Parathyroid adenoma (tissue), 2 donors: Measurements from ENCODE around the gene ARHGAP21.

Experiments
- H2AFZ ChIP-seq: fragments of 300-600 bp; sonication (generic); one replicate; pipeline ENCODE4 v1.7.0; 2017; ENCODE audit warnings: antibody characterized with exemption, mild to moderate bottlenecking
- H3K27ac ChIP-seq: fragments of 300-600 bp; sonication (generic); one replicate; pipeline ENCODE4 v1.7.0; 2017
- H3K27me3 ChIP-seq: fragments of 300-600 bp; sonication (generic); one replicate; pipeline ENCODE4 v1.7.0; 2017; ENCODE audit warnings: low read length; ENCODE audit not compliant: control insufficient read depth, insufficient read depth
- H3K36me3 ChIP-seq: fragments of 300-600 bp; sonication (generic); one replicate; pipeline ENCODE4 v1.7.0; 2017; ENCODE audit warnings: low read length; ENCODE audit not compliant: control insufficient read depth, insufficient read depth
- H3K4me1 ChIP-seq: fragments of 300-600 bp; sonication (generic); one replicate; pipeline ENCODE4 v1.7.0; 2017; ENCODE audit warnings: control low read depth
- H3K4me2 ChIP-seq: fragments of 300-600 bp; sonication (generic); one replicate; pipeline ENCODE4 v1.7.0; 2017; ENCODE audit warnings: low read length
- H3K4me3 ChIP-seq: fragments of 300-600 bp; sonication (generic); one replicate; pipeline ENCODE4 v1.7.0; 2017; ENCODE audit warnings: low read depth, low read length
- H3K79me2 ChIP-seq: fragments of 300-600 bp; sonication (generic); one replicate; pipeline ENCODE4 v1.7.0; 2017; ENCODE audit warnings: control low read depth
- H3K9ac ChIP-seq: fragments of 300-600 bp; sonication (generic); one replicate; pipeline ENCODE4 v1.7.0; 2017; ENCODE audit warnings: mild to moderate bottlenecking
- H3K9me3 ChIP-seq: fragments of 300-600 bp; sonication (generic); one replicate; pipeline ENCODE4 v1.7.0; 2017; ENCODE audit warnings: low read length; ENCODE audit not compliant: control insufficient read depth
- TF ChIP-seq, protein P1 (sequence below): fragments of 300-600 bp; sonication (generic); IDR thresholded peaks from one replicate; pipeline ENCODE4 v1.7.0; 2017; ENCODE audit warnings: antibody characterized with exemption, mild to moderate bottlenecking
- donor health status: primary hyperparathyroidism.

Gene ARHGAP21

DNA sequence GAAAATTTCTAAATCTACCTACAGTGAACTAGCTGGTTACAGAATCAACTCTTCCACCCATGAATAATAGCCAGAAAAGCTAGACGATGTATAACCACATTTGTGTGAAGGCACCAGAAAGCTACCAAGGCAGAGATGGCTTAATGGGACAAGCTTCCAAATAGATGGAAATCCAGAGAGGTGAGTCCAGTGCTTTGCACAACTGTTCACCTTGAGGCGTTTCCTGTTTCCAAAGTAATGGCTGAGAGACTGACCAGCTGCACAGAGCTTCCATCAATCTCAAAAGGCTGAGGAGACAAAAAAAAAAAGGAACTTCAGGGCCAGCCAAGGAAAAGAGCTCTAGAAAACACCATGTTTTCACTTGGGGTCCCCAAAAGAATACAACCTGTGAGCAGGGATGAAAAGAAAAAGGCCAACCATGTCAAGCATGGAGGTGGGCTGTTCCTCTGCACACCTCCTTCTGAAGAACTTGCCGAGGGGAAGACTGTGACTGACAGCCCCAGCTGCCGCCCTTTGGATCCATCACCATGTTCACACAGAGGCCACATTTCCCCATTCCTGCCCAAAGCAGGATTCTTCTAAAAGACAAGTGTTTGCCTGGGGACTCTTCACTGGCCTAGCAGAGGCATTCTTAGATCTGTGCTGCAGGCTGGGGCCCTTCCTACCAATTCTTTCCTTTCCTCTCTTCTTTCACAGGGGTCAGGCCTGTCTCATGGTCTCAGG lies 72.9 kb downstream of the ARHGAP21 start:
- no peaks in the 10 kb centered on the region for H3K36me3 ChIP-seq

DNA sequence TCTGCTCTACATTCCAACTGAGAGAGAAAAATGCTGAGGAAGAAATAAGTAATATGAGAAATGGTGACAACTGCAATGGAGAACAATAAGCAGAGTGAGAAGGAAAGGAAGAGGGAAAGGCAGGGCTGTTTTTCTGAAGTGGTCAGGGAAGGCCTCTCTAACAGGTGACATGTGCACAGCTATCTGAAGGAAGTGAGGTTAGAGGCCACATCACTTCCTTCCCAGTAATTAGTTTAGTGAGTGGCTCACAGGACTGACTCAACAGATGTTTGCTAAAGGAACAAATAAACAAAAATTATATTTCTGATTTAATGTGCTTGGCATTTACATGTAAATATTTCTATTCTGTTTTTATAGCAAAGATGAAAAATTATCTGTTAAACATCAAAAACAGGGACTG lies 77.9 kb downstream of the ARHGAP21 start:
- H3K4me2 ChIP-seq = no peak overlapping the region
- H3K27ac ChIP-seq = no peak overlapping the region
- TF ChIP-seq, protein P1, sequence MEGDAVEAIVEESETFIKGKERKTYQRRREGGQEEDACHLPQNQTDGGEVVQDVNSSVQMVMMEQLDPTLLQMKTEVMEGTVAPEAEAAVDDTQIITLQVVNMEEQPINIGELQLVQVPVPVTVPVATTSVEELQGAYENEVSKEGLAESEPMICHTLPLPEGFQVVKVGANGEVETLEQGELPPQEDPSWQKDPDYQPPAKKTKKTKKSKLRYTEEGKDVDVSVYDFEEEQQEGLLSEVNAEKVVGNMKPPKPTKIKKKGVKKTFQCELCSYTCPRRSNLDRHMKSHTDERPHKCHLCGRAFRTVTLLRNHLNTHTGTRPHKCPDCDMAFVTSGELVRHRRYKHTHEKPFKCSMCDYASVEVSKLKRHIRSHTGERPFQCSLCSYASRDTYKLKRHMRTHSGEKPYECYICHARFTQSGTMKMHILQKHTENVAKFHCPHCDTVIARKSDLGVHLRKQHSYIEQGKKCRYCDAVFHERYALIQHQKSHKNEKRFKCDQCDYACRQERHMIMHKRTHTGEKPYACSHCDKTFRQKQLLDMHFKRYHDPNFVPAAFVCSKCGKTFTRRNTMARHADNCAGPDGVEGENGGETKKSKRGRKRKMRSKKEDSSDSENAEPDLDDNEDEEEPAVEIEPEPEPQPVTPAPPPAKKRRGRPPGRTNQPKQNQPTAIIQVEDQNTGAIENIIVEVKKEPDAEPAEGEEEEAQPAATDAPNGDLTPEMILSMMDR = no peak
- H3K27me3 ChIP-seq = no peaks in the 10 kb centered on the region
- H3K9ac ChIP-seq = no peak overlapping the region
- no peaks in the 10 kb centered on the region for H3K36me3 ChIP-seq
- H3K79me2 ChIP-seq = no peaks in the 10 kb centered on the region
- H3K9me3 ChIP-seq = no peaks in the 10 kb centered on the region
- no peaks in the 10 kb centered on the region for H3K4me1 ChIP-seq
- no peak overlapping the region for H3K4me3 ChIP-seq
- no peak overlapping the region for H2AFZ ChIP-seq

More for the DNA sequence above, 72.9 kb downstream of the ARHGAP21 start:
- H3K9me3 ChIP-seq = no peaks in the 10 kb centered on the region
- no peak overlapping the region for H3K9ac ChIP-seq
- H3K79me2 ChIP-seq = no peaks in the 10 kb centered on the region
- H3K27me3 ChIP-seq = no peaks in the 10 kb centered on the region
- H3K4me1 ChIP-seq = no peaks in the 10 kb centered on the region
- no peak overlapping the region for H3K4me2 ChIP-seq
- no peak overlapping the region for H3K4me3 ChIP-seq
- H2AFZ ChIP-seq = no peak overlapping the region
- H3K27ac ChIP-seq = no peak overlapping the region
- TF ChIP-seq, protein P1 = no peak

DNA sequence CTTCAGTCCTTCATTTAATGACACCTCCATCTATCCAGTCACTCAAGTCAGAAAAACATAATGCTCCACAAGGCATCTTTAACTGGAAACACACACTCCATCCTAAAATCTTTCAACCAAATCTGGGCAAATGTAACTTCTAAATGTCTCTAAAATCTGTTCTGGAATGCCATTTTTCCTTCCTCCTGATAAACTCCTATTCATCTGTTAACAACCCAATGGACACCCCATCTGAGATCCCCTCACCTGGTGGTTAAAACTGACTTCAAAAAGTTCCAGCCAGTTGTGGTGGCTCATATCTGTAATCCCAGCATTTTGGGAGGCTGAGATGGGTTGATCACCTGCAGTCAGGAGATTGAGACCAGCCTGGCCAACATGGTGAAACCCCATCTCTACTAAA lies 78.7 kb downstream of the ARHGAP21 start:
- Histone ChIP-seq H3K4me1 (no peaks in the 10 kb centered on the region), H2AFZ (no peak overlapping the region), H3K27ac (no peak overlapping the region), H3K4me3 (no peak overlapping the region), H3K79me2 (no peaks in the 10 kb centered on the region), H3K27me3 (no peaks in the 10 kb centered on the region), H3K36me3 (no peaks in the 10 kb centered on the region), H3K9me3 (no peaks in the 10 kb centered on the region), H3K9ac (no peak overlapping the region), H3K4me2 (no peak overlapping the region)
- TF ChIP-seq, protein P1 = no peak

DNA sequence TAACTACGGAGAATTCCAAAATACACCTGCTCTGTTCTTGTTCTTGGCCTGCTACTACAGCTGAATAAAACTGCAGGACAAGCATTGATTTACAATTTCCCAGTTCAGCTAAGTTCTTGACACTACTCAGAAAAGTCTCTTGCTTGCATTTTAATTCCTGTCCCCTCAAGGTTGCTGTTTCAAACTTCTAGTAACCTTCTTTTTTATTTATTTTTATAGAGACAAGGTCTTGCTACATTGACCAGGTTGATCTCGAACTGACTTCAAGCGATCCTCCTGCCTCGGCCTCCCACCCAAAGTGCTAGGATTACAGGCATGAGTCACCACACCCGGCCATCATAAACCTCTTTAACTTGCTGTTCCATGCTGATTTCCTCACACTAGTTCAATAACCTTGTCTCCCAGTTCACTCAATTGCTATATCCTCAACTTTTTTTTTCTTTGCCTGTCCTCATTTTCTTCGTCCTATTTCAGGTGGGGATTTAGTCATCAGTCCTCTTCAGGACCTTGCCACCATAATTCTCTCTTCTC lies 79.9 kb downstream of the ARHGAP21 start:
- H3K27ac ChIP-seq = no peak overlapping the region
- TF ChIP-seq, protein P1 = no peak
- no peak overlapping the region for H3K4me2 ChIP-seq
- no peaks in the 10 kb centered on the region for H3K9me3 ChIP-seq
- H3K79me2 ChIP-seq = no peaks in the 10 kb centered on the region
- H3K36me3 ChIP-seq = no peaks in the 10 kb centered on the region
- H2AFZ ChIP-seq = no peak overlapping the region
- no peaks in the 10 kb centered on the region for H3K27me3 ChIP-seq
- no peaks in the 10 kb centered on the region for H3K4me1 ChIP-seq
- no peak overlapping the region for H3K4me3 ChIP-seq
- no peak overlapping the region for H3K9ac ChIP-seq
